ENCODE measurements around the gene IGFBP3. TPM values are rescaled to one million over a fixed set of nuclear protein-coding genes. Genes with fewer than 3 reads are reported as not detected.

The IGFBP3 gene
- total and polyA plus RNA-seq, 2 of the 13 experiments (the other 11 are each of a cell fraction or from before 2014, with no cell fraction given), result 57.5 TPM; not detected in 1

GRCh38 chr7:45893996-45894664 is 26.9 kb downstream of the IGFBP3 start (continued):
- TF ChIP-seq ZBTB40 (IDR thresholded peaks at IDR 0.05) (no peak), ZBTB40 (CRISPR knock-in tag; IDR thresholded peaks at IDR 0.05) (0 out of 2 replicates have a peak, but pooled peaks have one; percentile 29), ZNF280D (CRISPR knock-in tag; IDR thresholded peaks at IDR 0.05) (peak; percentile 87; the same call in 1 of the 2 replicates), ZNF335 (CRISPR knock-in tag; IDR thresholded peaks at IDR 0.05) (no peak), ZNF362 (CRISPR knock-in tag; IDR thresholded peaks at IDR 0.05; ENCODE audit: borderline replicate concordance) (no peak), ARID2 (CRISPR knock-in tag; IDR thresholded peaks at IDR 0.05; ENCODE audit: borderline replicate concordance) (peak; percentile 30; the same call in 1 of the 2 replicates), ZNF646 (CRISPR knock-in tag; IDR thresholded peaks at IDR 0.05) (no peak)

Measured in HepG2 (cell line).